ENCODE measurements around the gene STAT5B.

The STAT5B gene

GRCh38 chr17:42202159-42202558 lies 74.0 kb downstream of the STAT5B start:
- Histone ChIP-seq H3K27me3 (ENCODE audit: insufficient read depth, low read length) (no peaks in the 10 kb centered on the region), H3K36me3 (ENCODE audit: insufficient read depth, low read length) (peaks cover 61% of the 10 kb centered on the region)

GRCh38 chr17:42201458-42201772 lies 74.8 kb downstream of the STAT5B start:
- Histone ChIP-seq H3K4me1 (ENCODE audit: insufficient read depth, low read length) (no peaks in the 10 kb centered on the region), H3K9me3 (ENCODE audit: insufficient read depth, low read depth, low read length) (no peaks in the 10 kb centered on the region), H3K27ac (ENCODE audit: low read depth, low read length) (no peak overlapping the region), H3K4me3 (ENCODE audit: low read length) (no peak overlapping the region), H3K9ac (ENCODE audit: low read depth, low read length) (no peak overlapping the region), H3K27me3 (ENCODE audit: insufficient read depth, low read length) (no peaks in the 10 kb centered on the region), H3K36me3 (ENCODE audit: insufficient read depth, low read length) (peaks cover 54% of the 10 kb centered on the region)
- 97% methylated on average over 10 of the region's 10 CpGs for WGBS

More at GRCh38 chr17:42202159-42202558, 74.0 kb downstream of the STAT5B start:
- H3K27ac ChIP-seq (ENCODE audit: low read depth, low read length), result no peak overlapping the region
- no peak overlapping the region for H3K4me3 ChIP-seq (ENCODE audit: low read length)
- H3K9me3 ChIP-seq (ENCODE audit: insufficient read depth, low read depth, low read length), result no peaks in the 10 kb centered on the region
- WGBS, result 98% methylated on average over 6 of the region's 6 CpGs
- no peaks in the 10 kb centered on the region for H3K4me1 ChIP-seq (ENCODE audit: insufficient read depth, low read length)
- H3K9ac ChIP-seq (ENCODE audit: low read depth, low read length), result no peak overlapping the region

GRCh38 chr17:42200706-42201457 lies 75.3 kb downstream of the STAT5B start:
- Histone ChIP-seq H3K27me3 (ENCODE audit: insufficient read depth, low read length) (no peaks in the 10 kb centered on the region), H3K4me1 (ENCODE audit: insufficient read depth, low read length) (no peaks in the 10 kb centered on the region), H3K9me3 (ENCODE audit: insufficient read depth, low read depth, low read length) (no peaks in the 10 kb centered on the region), H3K36me3 (ENCODE audit: insufficient read depth, low read length) (peaks cover 50% of the 10 kb centered on the region), H3K9ac (ENCODE audit: low read depth, low read length) (no peak overlapping the region), H3K4me3 (ENCODE audit: low read length) (no peak overlapping the region), H3K27ac (ENCODE audit: low read depth, low read length) (no peak overlapping the region)
- WGBS, result 94% methylated on average over 12 of the region's 14 CpGs

- no peak overlapping the region for H3K4me3 ChIP-seq (ENCODE audit: low read length)
- no peaks in the 10 kb centered on the region for H3K4me1 ChIP-seq (ENCODE audit: insufficient read depth, low read length)
- 96% methylated on average over 9 of the region's 12 CpGs for WGBS
- H3K36me3 ChIP-seq (ENCODE audit: insufficient read depth, low read length), result peaks cover 38% of the 10 kb centered on the region
- no peak overlapping the region for H3K9ac ChIP-seq (ENCODE audit: low read depth, low read length)
- H3K9me3 ChIP-seq (ENCODE audit: insufficient read depth, low read depth, low read length), result no peaks in the 10 kb centered on the region
- H3K27me3 ChIP-seq (ENCODE audit: insufficient read depth, low read length), result no peaks in the 10 kb centered on the region
- H3K27ac ChIP-seq (ENCODE audit: low read depth, low read length), result no peak overlapping the region
These were observed 76.7 kb downstream of the STAT5B start for GRCh38 chr17:42199416-42200011.

- no peaks in the 10 kb centered on the region for H3K4me1 ChIP-seq (ENCODE audit: insufficient read depth, low read length)
- H3K9ac ChIP-seq (ENCODE audit: low read depth, low read length), result no peak overlapping the region
- H3K36me3 ChIP-seq (ENCODE audit: insufficient read depth, low read length), result peaks cover 32% of the 10 kb centered on the region
- H3K27me3 ChIP-seq (ENCODE audit: insufficient read depth, low read length), result no peaks in the 10 kb centered on the region
- no peaks in the 10 kb centered on the region for H3K9me3 ChIP-seq (ENCODE audit: insufficient read depth, low read depth, low read length)
- H3K27ac ChIP-seq (ENCODE audit: low read depth, low read length), result no peak overlapping the region
- WGBS, result 91% methylated on average over 4 of the region's 4 CpGs
- no peak overlapping the region for H3K4me3 ChIP-seq (ENCODE audit: low read length)
These were observed 77.3 kb downstream of the STAT5B start for GRCh38 chr17:42198897-42199296.

GRCh38 chr17:42197564-42198156 lies 78.5 kb downstream of the STAT5B start:
- Histone ChIP-seq H3K9me3 (ENCODE audit: insufficient read depth, low read depth, low read length) (no peaks in the 10 kb centered on the region), H3K4me1 (ENCODE audit: insufficient read depth, low read length) (no peaks in the 10 kb centered on the region), H3K27me3 (ENCODE audit: insufficient read depth, low read length) (no peaks in the 10 kb centered on the region), H3K36me3 (ENCODE audit: insufficient read depth, low read length) (peaks cover 23% of the 10 kb centered on the region), H3K9ac (ENCODE audit: low read depth, low read length) (no peak overlapping the region), H3K27ac (ENCODE audit: low read depth, low read length) (no peak overlapping the region), H3K4me3 (ENCODE audit: low read length) (no peak overlapping the region)
- 95% methylated on average over 8 of the region's 8 CpGs for WGBS

- no peaks in the 10 kb centered on the region for H3K36me3 ChIP-seq (ENCODE audit: insufficient read depth, low read length)
- WGBS, result 51% methylated on average over 24 of the region's 24 CpGs
- no peaks in the 10 kb centered on the region for H3K4me1 ChIP-seq (ENCODE audit: insufficient read depth, low read length)
- H3K9me3 ChIP-seq (ENCODE audit: insufficient read depth, low read depth, low read length), result no peaks in the 10 kb centered on the region
- no peak within 1 kb of the TSS for H3K27ac ChIP-seq (ENCODE audit: low read depth, low read length)
- H3K9ac ChIP-seq (ENCODE audit: low read depth, low read length), result no peak within 1 kb of the TSS
- peak within 1 kb of the TSS; percentile 52 for H3K4me3 ChIP-seq (ENCODE audit: low read length)
- no peaks in the 10 kb centered on the region for H3K27me3 ChIP-seq (ENCODE audit: insufficient read depth, low read length)
These were observed 82.0 kb downstream of the STAT5B start, which contains the start of gene GHDC for GRCh38 chr17:42193969-42194899. Gene GHDC (minus strand): TSS chr17:42194494. CDS start chr17:42193581, 913 bp downstream.

- Histone ChIP-seq H3K4me3 (ENCODE audit: low read length) (no peak overlapping the region), H3K9ac (ENCODE audit: low read depth, low read length) (no peak overlapping the region)
- 90% methylated on average over 12 of the region's 12 CpGs for WGBS
These were observed 82.8 kb downstream of the STAT5B start for GRCh38 chr17:42193216-42193968.

GRCh38 chr17:42192189-42193126 lies 83.7 kb downstream of the STAT5B start:
- Histone ChIP-seq H3K27me3 (ENCODE audit: insufficient read depth, low read length) (no peaks in the 10 kb centered on the region), H3K9me3 (ENCODE audit: insufficient read depth, low read depth, low read length) (no peaks in the 10 kb centered on the region), H3K27ac (ENCODE audit: low read depth, low read length) (no peak overlapping the region), H3K9ac (ENCODE audit: low read depth, low read length) (no peak overlapping the region), H3K36me3 (ENCODE audit: insufficient read depth, low read length) (no peaks in the 10 kb centered on the region), H3K4me1 (ENCODE audit: insufficient read depth, low read length) (no peaks in the 10 kb centered on the region), H3K4me3 (ENCODE audit: low read length) (no peak overlapping the region)
- WGBS, result 94% methylated on average over 23 of the region's 23 CpGs

More at GRCh38 chr17:42193216-42193968, 82.8 kb downstream of the STAT5B start:
- Histone ChIP-seq H3K27me3 (ENCODE audit: insufficient read depth, low read length) (no peaks in the 10 kb centered on the region), H3K36me3 (ENCODE audit: insufficient read depth, low read length) (no peaks in the 10 kb centered on the region), H3K27ac (ENCODE audit: low read depth, low read length) (no peak overlapping the region), H3K4me1 (ENCODE audit: insufficient read depth, low read length) (no peaks in the 10 kb centered on the region), H3K9me3 (ENCODE audit: insufficient read depth, low read depth, low read length) (no peaks in the 10 kb centered on the region)

- no peak overlapping the region for H3K27ac ChIP-seq (ENCODE audit: low read depth, low read length)
- no peaks in the 10 kb centered on the region for H3K36me3 ChIP-seq (ENCODE audit: insufficient read depth, low read length)
- no peak overlapping the region for H3K4me3 ChIP-seq (ENCODE audit: low read length)
- WGBS, result 90% methylated on average over 5 of the region's 5 CpGs
- no peaks in the 10 kb centered on the region for H3K9me3 ChIP-seq (ENCODE audit: insufficient read depth, low read depth, low read length)
- H3K27me3 ChIP-seq (ENCODE audit: insufficient read depth, low read length), result no peaks in the 10 kb centered on the region
- no peak overlapping the region for H3K9ac ChIP-seq (ENCODE audit: low read depth, low read length)
- no peaks in the 10 kb centered on the region for H3K4me1 ChIP-seq (ENCODE audit: insufficient read depth, low read length)
These were observed 84.9 kb downstream of the STAT5B start for GRCh38 chr17:42191275-42191608.

Data from HUES64 (cell line).